HEK293T (cell line): ENCODE measurements around the gene CLEC2D.

ENCODE experiments used
- ELF4 ChIP-seq: fragments of 450-650 bp; IDR thresholded peaks from 2 replicates; pipeline ENCODE4 v1.6.1; 2017; ENCODE audit warnings: antibody characterized with exemption
- FOXK2 ChIP-seq: fragments of 450-650 bp; IDR thresholded peaks from 2 replicates; pipeline ENCODE4 v1.6.1; 2016; ENCODE audit warnings: mild to moderate bottlenecking
- LEF1 ChIP-seq: fragments of 450-650 bp; IDR thresholded peaks from 2 replicates; pipeline ENCODE4 v1.6.1; 2017; ENCODE audit warnings: mild to moderate bottlenecking, borderline replicate concordance
- SP1 ChIP-seq: fragments of 450-650 bp; IDR thresholded peaks from 2 replicates; pipeline ENCODE4 v1.6.1; 2017
- TARDBP ChIP-seq: fragments of 450-650 bp; IDR thresholded peaks from 2 replicates; pipeline ENCODE4 v1.6.1; 2016

DNA sequence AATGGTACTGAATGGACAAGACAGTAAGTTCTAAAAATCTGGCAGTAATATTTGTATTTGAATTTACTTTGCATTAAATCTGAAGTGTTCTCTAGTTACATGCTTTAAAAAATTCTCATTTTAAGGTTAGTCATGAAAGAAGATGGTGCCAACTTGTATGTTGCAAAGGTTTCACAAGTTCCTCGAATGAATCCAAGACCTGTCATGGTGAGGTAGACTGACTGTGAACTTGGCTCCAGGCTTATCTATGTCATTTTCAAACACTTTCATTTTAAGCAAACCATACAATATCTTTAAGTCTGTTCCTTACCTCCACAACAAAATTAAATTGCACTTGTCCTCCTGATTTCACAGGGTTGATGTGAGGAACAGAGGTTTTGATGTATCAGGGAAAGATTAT lies 23.4 kb downstream of the CLEC2D start:
- TF ChIP-seq FOXK2 = no peak
- TF ChIP-seq LEF1 = no peak
- no peak for TF ChIP-seq SP1
- no peak for TF ChIP-seq TARDBP
- TF ChIP-seq ELF4 = no peak
